A673 (cell line): ENCODE measurements around the gene ELFN1.

Source experiments
- EZH2 ChIP-seq: fragments of 200-600 bp; sonication (generic); IDR thresholded peaks from 2 replicates; pipeline ENCODE4 v1.6.1; 2017; ENCODE audit warnings: borderline replicate concordance, low read depth, mild to moderate bottlenecking, mixed read lengths, antibody characterized with exemption, low read length; ENCODE audit not compliant: poor library complexity, severe bottlenecking
- TF ChIP-seq, protein P1 (sequence below): fragments of 300-800, 200-600 bp; sonication (generic); conservative IDR thresholded peaks from 2 replicates; pipeline ENCODE4 v1.5.1; 2017; ENCODE audit warnings: low read depth, mild to moderate bottlenecking, antibody characterized with exemption, low read length, moderate library complexity, mixed read lengths

DNA sequence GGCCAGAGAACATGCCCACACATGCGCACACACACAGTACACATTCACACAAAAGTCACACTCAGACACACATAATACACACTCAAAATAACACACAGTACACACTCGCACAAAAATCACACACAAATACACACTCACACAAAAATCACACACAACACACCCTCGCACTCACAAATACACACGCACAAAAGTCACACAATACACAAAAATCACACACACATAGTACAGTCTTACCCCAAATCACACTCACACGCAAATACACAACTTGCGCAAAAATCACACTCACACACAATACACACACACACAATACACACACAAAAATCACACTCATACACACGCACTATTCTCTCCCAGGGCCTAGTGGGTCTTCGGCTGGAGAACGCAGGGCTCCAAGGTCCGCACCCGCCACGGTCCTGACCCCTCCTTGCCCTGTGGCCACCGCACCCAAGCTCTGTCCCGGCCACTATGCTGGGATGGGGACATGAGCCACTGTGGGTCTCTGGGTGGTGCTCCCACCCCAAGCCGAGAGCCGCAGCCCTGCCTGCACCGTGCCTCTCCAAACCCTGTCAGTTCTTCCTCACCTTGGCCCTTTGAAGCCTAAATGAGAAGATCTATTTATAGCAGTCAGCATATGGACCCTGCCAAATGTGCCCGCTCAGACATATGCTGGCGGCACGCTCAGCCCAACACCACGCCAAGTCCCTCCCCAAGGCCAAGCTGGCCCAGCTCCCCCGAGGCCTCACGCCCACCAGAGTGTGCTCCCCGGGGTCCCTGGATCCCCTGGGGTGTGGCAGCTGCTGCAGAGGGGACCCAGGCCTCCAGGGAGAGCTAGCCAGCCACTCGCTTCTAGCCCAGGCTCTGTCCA is 55.9 kb downstream of the ELFN1 start:
- no peak for TF ChIP-seq EZH2
- TF ChIP-seq, protein P1, sequence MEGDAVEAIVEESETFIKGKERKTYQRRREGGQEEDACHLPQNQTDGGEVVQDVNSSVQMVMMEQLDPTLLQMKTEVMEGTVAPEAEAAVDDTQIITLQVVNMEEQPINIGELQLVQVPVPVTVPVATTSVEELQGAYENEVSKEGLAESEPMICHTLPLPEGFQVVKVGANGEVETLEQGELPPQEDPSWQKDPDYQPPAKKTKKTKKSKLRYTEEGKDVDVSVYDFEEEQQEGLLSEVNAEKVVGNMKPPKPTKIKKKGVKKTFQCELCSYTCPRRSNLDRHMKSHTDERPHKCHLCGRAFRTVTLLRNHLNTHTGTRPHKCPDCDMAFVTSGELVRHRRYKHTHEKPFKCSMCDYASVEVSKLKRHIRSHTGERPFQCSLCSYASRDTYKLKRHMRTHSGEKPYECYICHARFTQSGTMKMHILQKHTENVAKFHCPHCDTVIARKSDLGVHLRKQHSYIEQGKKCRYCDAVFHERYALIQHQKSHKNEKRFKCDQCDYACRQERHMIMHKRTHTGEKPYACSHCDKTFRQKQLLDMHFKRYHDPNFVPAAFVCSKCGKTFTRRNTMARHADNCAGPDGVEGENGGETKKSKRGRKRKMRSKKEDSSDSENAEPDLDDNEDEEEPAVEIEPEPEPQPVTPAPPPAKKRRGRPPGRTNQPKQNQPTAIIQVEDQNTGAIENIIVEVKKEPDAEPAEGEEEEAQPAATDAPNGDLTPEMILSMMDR: no peak
